GM12878 (cell line): Measurements from ENCODE around the gene C1R. TPM values are rescaled to one million over a fixed set of nuclear protein-coding genes. Genes with fewer than 3 reads are reported as not detected.

Experiments used
- ATAC-seq: fragments of 200-7000 bp; cut with Tn5 transposase; 3 replicates; pipeline ENCODE4 v1.9.1; 2020; ENCODE audit warnings: mild to moderate bottlenecking, moderate library complexity
- BruUV-seq: library from RNA; stranded (reverse); fragments of 400-500 nt; replicated peaks from 2 replicates; lab custom pipeline; 2021; lab: Mats Ljungman, UMichigan
- CTCF ChIA-PET: fragments of 300-600 bp; sonication (Branson Sonifier 250); formaldehyde crosslinking; extraction: SDS; loops from one replicate; lab custom pipeline; 2021; ENCODE audit warnings: inconsistent platforms; lab: Yijun Ruan, JAX
- POLR2A ChIA-PET: fragments of 350-600 bp; formaldehyde crosslinking; extraction: SDS; loops from one replicate; lab custom pipeline; 2021; ENCODE audit warnings: inconsistent platforms; lab: Charles Lee
- RAD21 ChIA-PET: fragments of 300-600 bp; sonication (Branson Sonifier 250); formaldehyde crosslinking; loops from one replicate; lab custom pipeline; 2023; ENCODE audit warnings: antibody characterized with exemption; ENCODE audit not compliant: unreplicated experiment; lab: Charles Lee
- SMC1A ChIA-PET: fragments of 300-600 bp; sonication (Branson Sonifier 250); formaldehyde crosslinking; loops from one replicate; lab custom pipeline; 2023; ENCODE audit not compliant: unreplicated experiment, uncharacterized antibody; lab: Charles Lee
- DNase-seq: peaks from one replicate; pipeline ENCODE4 v3.0.0-alpha.2; 2011; ENCODE audit warnings: low read depth, low spot score
- FAIRE-seq: peaks from 3 replicates; lab custom pipeline; 2011; peaks lifted over from hg19 to GRCh38; lab: Jason Lieb, UNC
- H2AFZ ChIP-seq: 2 replicates; pipeline ENCODE4 v1.6.0; 2011; ENCODE audit warnings: low read depth, low read length, control low read depth; ENCODE audit not compliant: control insufficient read depth
- H3K27ac ChIP-seq: 2 replicates; pipeline ENCODE4 v1.5.1; 2011; ENCODE audit warnings: control low read depth; ENCODE audit not compliant: control insufficient read depth, insufficient read depth
- H3K27me3 ChIP-seq, 2 experiments: replicated peaks in 1 of 2; 2 replicates each; pipeline versions ENCODE4 v1.6.0 to v1.6.1; 2011; ENCODE audit warnings: low read length in 1 of 2; ENCODE audit not compliant: control insufficient read depth in 2 of 2, insufficient read depth in 2 of 2
- H3K36me3 ChIP-seq, 2 experiments: 2 replicates each; pipeline ENCODE4 v1.5.1; 2011; ENCODE audit warnings: low read length in 1 of 2; ENCODE audit not compliant: control insufficient read depth in 2 of 2, insufficient read depth in 2 of 2
- H3K4me1 ChIP-seq: 2 replicates; pipeline ENCODE4 v1.6.1; 2011; ENCODE audit warnings: mild to moderate bottlenecking, low read length, moderate library complexity, mixed read lengths; ENCODE audit not compliant: control insufficient read depth, insufficient read depth
- H3K4me2 ChIP-seq: 2 replicates; pipeline ENCODE4 v1.6.0; 2011; ENCODE audit warnings: control low read depth; ENCODE audit not compliant: control insufficient read depth, insufficient read depth
- H3K4me3 ChIP-seq: fragments of 200-600 bp; sonication (generic); 2 replicates; pipeline ENCODE4 v1.5.1; 2016
- H3K79me2 ChIP-seq: 2 replicates; pipeline ENCODE4 v1.6.0; 2011; ENCODE audit warnings: low read length; ENCODE audit not compliant: control insufficient read depth, insufficient read depth
- H3K9ac ChIP-seq: 2 replicates; pipeline ENCODE4 v1.8.0; 2011; ENCODE audit warnings: low read length, control low read depth, mixed read lengths; ENCODE audit not compliant: control insufficient read depth, insufficient read depth
- H3K9me3 ChIP-seq: replicated peaks from 3 replicates; pipeline ENCODE4 v1.5.1; 2011; ENCODE audit warnings: mild to moderate bottlenecking, low read length; ENCODE audit not compliant: control insufficient read depth, insufficient read depth
- H4K20me1 ChIP-seq: 2 replicates; pipeline ENCODE4 v1.6.0; 2011; ENCODE audit not compliant: control insufficient read depth, insufficient read depth
- MLLT1 ChIP-seq: fragments of 450-650 bp; IDR thresholded peaks from 2 replicates; pipeline ENCODE4 v1.6.1; 2016; ENCODE audit warnings: mild to moderate bottlenecking
- NFXL1 ChIP-seq: fragments of 450-650 bp; IDR thresholded peaks from 2 replicates; pipeline ENCODE4 v1.6.1; 2017; ENCODE audit warnings: antibody characterized with exemption, mild to moderate bottlenecking, borderline replicate concordance
- POLR2A ChIP-seq: IDR thresholded peaks from 2 replicates; pipeline ENCODE4 v1.6.1; 2011; ENCODE audit warnings: low read depth, mild to moderate bottlenecking, low read length
- RELA ChIP-seq: fragments of 450-650 bp; IDR thresholded peaks from 2 replicates; pipeline ENCODE4 v1.8.0; 2014; ENCODE audit warnings: borderline replicate concordance; ENCODE audit not compliant: partially characterized antibody
- ZBED1 ChIP-seq: IDR thresholded peaks from 2 replicates; pipeline ENCODE4 v1.6.1; 2016; ENCODE audit warnings: borderline replicate concordance
- ZNF384 ChIP-seq: IDR thresholded peaks from 2 replicates; pipeline ENCODE4 v1.6.1; 2012; ENCODE audit warnings: low read depth, mild to moderate bottlenecking, low read length, improper control_type of control experiment, borderline replicate concordance
- WGBS: methylation state at CpG from one replicate; pipeline ENCODE4 v1.1.6; 2016; ENCODE audit warnings: low lambda C conversion rate; ENCODE audit not compliant: insufficient replicate concordance, insufficient coverage; ENCODE audit errors: missing lambda C conversion rate; 5-methylcytosine and 5-hydroxymethylcytosine counted together
- in situ Hi-C: fragments of 300-500 bp; cut with MboI; formaldehyde crosslinking; loops from 9 replicates; pipeline ENCODE4 v1.14.3; 2018; ENCODE audit warnings: mixed read lengths
- intact Hi-C: fragments of 100-400 bp; cut with micrococcal nuclease; formaldehyde crosslinking; loops from one replicate; pipeline ENCODE4 v1.14.2; 2022; ENCODE audit not compliant: unreplicated experiment
- polyA plus RNA-seq, 11 experiments: library from polyadenylated mRNA; depleted of rRNA in 4 of 11; unstranded in 6 of 11; stranded (reverse) in 5 of 11; fragments of >200 nt; fragmentation: Nextera tagmentation in 4 of 11; fragmentation: Illumina TruSeq in 1 of 11; extraction: Ambion mirVana in 4 of 11; extraction: Trizol in 1 of 11; gene quantifications; 1 replicate in 1 of 11; 2 replicates in 10 of 11; pipeline versions ENCODE4 v1.2.1 to v1.2.3, GENCODE V29; 2011 to 2016; ENCODE audit warnings: inconsistent platforms in 2 of 11, missing spikeins in 2 of 11, low read depth in 1 of 11
- total RNA-seq, 4 experiments: library from RNA; depleted of rRNA in 3 of 4; stranded (reverse); fragments of >200 nt in 3 of 4; fragmentation: Illumina TruSeq in 1 of 4; extraction: Trizol in 1 of 4; gene quantifications; 2 replicates each; pipeline versions ENCODE4 v1.2.1 to v1.2.3, GENCODE V29; 2013 to 2021
- TF ChIP-seq, protein P1 (sequence below): fragments of 450-650 bp; IDR thresholded peaks from 2 replicates; pipeline ENCODE4 v1.6.1; 2017; ENCODE audit warnings: mild to moderate bottlenecking

The C1R gene
- total and polyA plus RNA-seq, 10 of the 15 experiments (the other 5 are each of a cell fraction or from before 2014, with no cell fraction given) = 0.31 to 1.9 (median 0.96) TPM; not detected in 1

- TF ChIP-seq RELA = no peak
- TF ChIP-seq POLR2A = no peak
- TF ChIP-seq, protein P1, sequence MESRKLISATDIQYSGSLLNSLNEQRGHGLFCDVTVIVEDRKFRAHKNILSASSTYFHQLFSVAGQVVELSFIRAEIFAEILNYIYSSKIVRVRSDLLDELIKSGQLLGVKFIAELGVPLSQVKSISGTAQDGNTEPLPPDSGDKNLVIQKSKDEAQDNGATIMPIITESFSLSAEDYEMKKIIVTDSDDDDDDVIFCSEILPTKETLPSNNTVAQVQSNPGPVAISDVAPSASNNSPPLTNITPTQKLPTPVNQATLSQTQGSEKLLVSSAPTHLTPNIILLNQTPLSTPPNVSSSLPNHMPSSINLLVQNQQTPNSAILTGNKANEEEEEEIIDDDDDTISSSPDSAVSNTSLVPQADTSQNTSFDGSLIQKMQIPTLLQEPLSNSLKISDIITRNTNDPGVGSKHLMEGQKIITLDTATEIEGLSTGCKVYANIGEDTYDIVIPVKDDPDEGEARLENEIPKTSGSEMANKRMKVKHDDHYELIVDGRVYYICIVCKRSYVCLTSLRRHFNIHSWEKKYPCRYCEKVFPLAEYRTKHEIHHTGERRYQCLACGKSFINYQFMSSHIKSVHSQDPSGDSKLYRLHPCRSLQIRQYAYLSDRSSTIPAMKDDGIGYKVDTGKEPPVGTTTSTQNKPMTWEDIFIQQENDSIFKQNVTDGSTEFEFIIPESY = no peak
- TF ChIP-seq NFXL1 = no peak
Observed at GRCh38 chr12:7137908-7138307, 45.7 kb upstream of the C1R start (continued).

DNA sequence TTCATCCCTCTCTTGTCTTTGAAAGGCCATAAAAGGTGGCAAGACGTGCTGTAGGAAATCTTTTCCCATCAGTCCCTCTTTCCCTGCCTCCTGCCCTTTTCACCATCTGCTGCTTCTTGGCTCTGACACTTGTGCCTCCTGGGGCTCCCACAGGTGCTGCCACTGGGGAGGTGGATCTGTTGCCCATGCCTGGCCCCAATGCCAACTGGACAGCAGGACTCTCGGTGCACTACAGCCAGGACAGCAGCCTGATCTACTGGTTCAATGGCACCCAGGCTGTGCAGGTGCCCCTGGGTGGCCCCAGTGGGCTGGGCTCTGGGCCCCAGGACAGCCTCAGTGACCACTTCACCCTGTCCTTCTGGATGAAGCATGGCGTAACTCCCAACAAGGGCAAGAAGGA is 44.4 kb upstream of the C1R start:
- SMC1A ChIA-PET = no interaction called here
- no peak overlapping the region for H3K27ac ChIP-seq
- peaks cover 10 to 13% of the 10 kb centered on the region in 2 experiments; a peak in 3 of 4 replicates for H3K36me3 ChIP-seq
- intact Hi-C loops (no loop called here), in situ Hi-C loops (no loop called here)
- no peaks in the 10 kb centered on the region; the same call in 2 of the 3 replicates for H3K9me3 ChIP-seq
- H3K4me2 ChIP-seq = no peak overlapping the region
- H3K79me2 ChIP-seq = no peaks in the 10 kb centered on the region
- TF ChIP-seq ZBED1 = no peak
- no peak for TF ChIP-seq MLLT1
- TF ChIP-seq ZNF384 = no peak
- ATAC-seq = no peak
- no peak overlapping the region for H2AFZ ChIP-seq
- CTCF ChIA-PET = no interaction called here
- no peaks in the 10 kb centered on the region for H4K20me1 ChIP-seq
- 77% methylated on average over 2 of the region's 3 CpGs for WGBS
- no peak overlapping the region for H3K9ac ChIP-seq
- no peak for DNase-seq
- RAD21 ChIA-PET = no interaction called here
- no peaks in the 10 kb centered on the region for H3K27me3 ChIP-seq
- no peak for FAIRE-seq
- no TSS peak for BruUV-seq
- H3K4me1 ChIP-seq = peaks cover under 1% of the 10 kb centered on the region
- POLR2A ChIA-PET = no interaction called here
- H3K4me3 ChIP-seq = no peak overlapping the region
